Spleen (tissue), 11 donors: ENCODE results near the gene NEDD4L. TPM values are rescaled to one million over a fixed set of nuclear protein-coding genes. Genes with fewer than 3 reads are reported as not detected.

Experiments used
- DNase-seq: peaks from one replicate; pipeline ENCODE4 v3.0.0-alpha.2; 2020
- H3K27ac ChIP-seq, 8 donors: fragments of 200-600 bp; sonication (generic) in 7 of 8; 1 replicate in 4 of 8; 2 replicates in 4 of 8; pipeline versions ENCODE4 v1.5.0 to v1.8.0; 2016 to 2021; ENCODE audit warnings: inconsistent platforms in 4 of 8, mild to moderate bottlenecking in 4 of 8, moderate library complexity in 1 of 8
- H3K27me3 ChIP-seq, 7 donors: fragments of 200-600 bp; sonication (generic) in 6 of 7; replicated peaks in 1 of 7; 1 replicate in 4 of 7; 2 replicates in 3 of 7; pipeline versions ENCODE4 v1.5.0 to v1.8.0; 2016 to 2021; ENCODE audit warnings: inconsistent platforms in 3 of 7, mild to moderate bottlenecking in 1 of 7
- H3K36me3 ChIP-seq, 6 donors: fragments of 200-600 bp; sonication (generic) in 5 of 6; 1 replicate in 4 of 6; 2 replicates in 2 of 6; pipeline versions ENCODE4 v1.5.0 to v1.8.0; 2016 to 2021; ENCODE audit warnings: inconsistent platforms in 2 of 6
- H3K4me1 ChIP-seq, 6 donors: fragments of 200-600 bp; sonication (generic) in 5 of 6; 1 replicate in 3 of 6; 2 replicates in 3 of 6; pipeline versions ENCODE4 v1.5.0 to v1.8.0; 2016 to 2021; ENCODE audit warnings: inconsistent platforms in 3 of 6
- H3K4me3 ChIP-seq, 8 donors: fragments of 200-600 bp; sonication (generic) in 7 of 8; 1 replicate in 4 of 8; 2 replicates in 4 of 8; pipeline versions ENCODE4 v1.5.0 to v1.8.0; 2016 to 2021; ENCODE audit warnings: inconsistent platforms in 4 of 8, mild to moderate bottlenecking in 4 of 8, moderate library complexity in 2 of 8
- H3K9me3 ChIP-seq, 8 donors: fragments of 200-600 bp; sonication (generic) in 7 of 8; 1 replicate in 4 of 8; 2 replicates in 4 of 8; pipeline versions ENCODE4 v1.5.0 to v1.8.0; 2016 to 2021; ENCODE audit warnings: inconsistent platforms in 4 of 8
- POLR2A ChIP-seq, 3 donors: fragments of 450-650 bp; IDR thresholded peaks; one replicate each; pipeline ENCODE4 v1.5.1; 2017; ENCODE audit warnings: antibody characterized with exemption in 3 of 3, mild to moderate bottlenecking in 1 of 3
- POLR2AphosphoS5 ChIP-seq, 3 donors: sonication (generic); formaldehyde crosslinking; IDR thresholded peaks; one replicate each; pipeline ENCODE4 v1.5.1; 2017; ENCODE audit warnings: antibody characterized with exemption in 3 of 3
- WGBS, 5 donors: extraction: QIAGEN DNeasy Blood & Tissue Kit in 3 of 5; methylation state at CpG; one replicate each; pipeline versions ENCODE4 v1.1.5 to v1.1.7; 2013 to 2018; 5-methylcytosine and 5-hydroxymethylcytosine counted together
- intact Hi-C: fragments of 100-400 bp; cut with DNase I; formaldehyde crosslinking; loops from one replicate; pipeline ENCODE4 v1.15.0; 2023; ENCODE audit warnings: low total_unique reads
- polyA plus RNA-seq, 3 donors: library from polyadenylated mRNA; stranded (reverse); fragments of 200-250 nt; gene quantifications; one replicate each; pipeline ENCODE4 v1.2.1, GENCODE V29; 2013
- total RNA-seq, 7 donors: library from RNA; depleted of rRNA in 3 of 7; stranded (reverse); fragments of >200 nt in 3 of 7; fragmentation: NEBNext Ultra II Directional in 4 of 7; extraction: Animal tissue kit (Norgen Biotek cat#: 25700) in 4 of 7; gene quantifications; one replicate each; pipeline versions ENCODE4 v1.1.0 to v1.2.1, GENCODE V29; 2016 to 2021
- TF ChIP-seq, protein P1 (sequence below), 11 experiments: fragments of 200-600 bp in 7 of 11; fragments of 450-650 bp in 4 of 11; sonication (generic) in 4 of 11; IDR thresholded peaks in 8 of 11; conservative IDR thresholded peaks in 3 of 11; 1 replicate in 7 of 11; 2 replicates in 4 of 11; pipeline versions ENCODE4 v1.4.0 to v1.8.0; 2016 to 2021; ENCODE audit warnings: antibody characterized with exemption in 11 of 11, inconsistent platforms in 4 of 11, mild to moderate bottlenecking in 1 of 11
- donor health status: healthy with polysubstance abuse.
- donor health status: DM: no; HTN: no; CAD: no; lungs with moderate emphysema.
- donor health status: DM: no; HTN: no; CAD: no.
- donor health status: Bipolar disorder and iron deficiency.
- donor health status: healthy.
- donor health status: DM: no; HTN: no; CAD: no.
- donor health status: DM: yes; HTN: yes; CAD: no.

NEDD4L gene
- total and polyA plus RNA-seq, 10 donors, result 8.7 to 26.9 (median 18.3) TPM

DNA sequence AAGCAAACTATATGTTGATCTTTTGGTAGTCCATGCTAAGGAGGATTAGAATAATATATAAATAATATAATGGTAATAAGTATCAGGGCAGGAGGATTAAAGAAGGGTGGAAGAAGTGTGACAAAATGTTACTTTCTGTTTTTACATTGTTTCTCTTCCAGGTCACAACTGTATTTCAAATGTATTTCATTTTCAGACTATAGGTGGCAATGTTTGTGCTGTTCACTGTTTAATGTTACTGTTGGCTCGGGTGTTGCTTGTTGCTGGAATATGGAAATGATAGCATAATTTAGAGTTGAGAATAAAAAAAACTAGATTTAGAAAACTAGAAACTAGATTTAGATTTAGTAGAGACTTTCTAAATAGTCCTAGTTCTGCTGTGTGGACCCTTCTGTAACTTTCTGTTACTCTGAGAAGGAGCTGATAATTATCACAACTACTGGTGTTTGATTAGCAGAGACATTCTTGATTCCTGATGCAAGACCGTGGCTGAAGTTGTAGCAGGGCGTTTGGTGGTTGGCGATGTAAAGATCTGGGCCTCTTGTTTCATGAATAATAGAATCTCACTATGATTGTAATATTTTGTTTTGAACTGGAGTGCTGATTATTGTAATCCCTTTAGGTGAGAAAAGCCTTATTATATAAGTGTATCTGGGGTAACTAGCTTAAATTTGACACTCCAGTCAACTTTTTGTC, 7.9 kb downstream of the NEDD4L start:
- no peaks in the 10 kb centered on the region for H3K27me3 ChIP-seq
- no peak overlapping the region for H3K27ac ChIP-seq
- H3K36me3 ChIP-seq, result no peaks in the 10 kb centered on the region
- no peak overlapping the region for H3K4me3 ChIP-seq
- DNase-seq, result no peak
- intact Hi-C loops, result no loop called here
- TF ChIP-seq, protein P1, sequence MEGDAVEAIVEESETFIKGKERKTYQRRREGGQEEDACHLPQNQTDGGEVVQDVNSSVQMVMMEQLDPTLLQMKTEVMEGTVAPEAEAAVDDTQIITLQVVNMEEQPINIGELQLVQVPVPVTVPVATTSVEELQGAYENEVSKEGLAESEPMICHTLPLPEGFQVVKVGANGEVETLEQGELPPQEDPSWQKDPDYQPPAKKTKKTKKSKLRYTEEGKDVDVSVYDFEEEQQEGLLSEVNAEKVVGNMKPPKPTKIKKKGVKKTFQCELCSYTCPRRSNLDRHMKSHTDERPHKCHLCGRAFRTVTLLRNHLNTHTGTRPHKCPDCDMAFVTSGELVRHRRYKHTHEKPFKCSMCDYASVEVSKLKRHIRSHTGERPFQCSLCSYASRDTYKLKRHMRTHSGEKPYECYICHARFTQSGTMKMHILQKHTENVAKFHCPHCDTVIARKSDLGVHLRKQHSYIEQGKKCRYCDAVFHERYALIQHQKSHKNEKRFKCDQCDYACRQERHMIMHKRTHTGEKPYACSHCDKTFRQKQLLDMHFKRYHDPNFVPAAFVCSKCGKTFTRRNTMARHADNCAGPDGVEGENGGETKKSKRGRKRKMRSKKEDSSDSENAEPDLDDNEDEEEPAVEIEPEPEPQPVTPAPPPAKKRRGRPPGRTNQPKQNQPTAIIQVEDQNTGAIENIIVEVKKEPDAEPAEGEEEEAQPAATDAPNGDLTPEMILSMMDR (IDR thresholded peaks at IDR 0.05 in 8 of 11, conservative IDR thresholded peaks at IDR 0.05 in 3 of 11), result peak in 4 of 11 experiments; percentile 15 to 32 (median 24)
- TF ChIP-seq POLR2A (IDR thresholded peaks at IDR 0.05), result no peak
- no peak for TF ChIP-seq POLR2AphosphoS5 (IDR thresholded peaks at IDR 0.05)
- WGBS, 5 donors, result 44 to 66% (median 50%) methylated on average over 4 of the region's 4 CpGs
- H3K9me3 ChIP-seq, result no peaks in the 10 kb centered on the region
- H3K4me1 ChIP-seq, result peaks cover 0 to 8% (median 0%) of the 10 kb centered on the region in 6 donors

GRCh38 chr18:58052960-58053359, 8.9 kb downstream of the NEDD4L start:
- DNase-seq, result no peak
- intact Hi-C loops, result no loop called here
- no peak for TF ChIP-seq POLR2A (IDR thresholded peaks at IDR 0.05)
- TF ChIP-seq POLR2AphosphoS5 (IDR thresholded peaks at IDR 0.05), result no peak
- TF ChIP-seq, protein P1 (IDR thresholded peaks at IDR 0.05 in 8 of 11, conservative IDR thresholded peaks at IDR 0.05 in 3 of 11), result no peak
- Histone ChIP-seq H3K4me1 (peaks cover 0 to 8% (median 0%) of the 10 kb centered on the region in 6 donors), H3K27ac (no peak overlapping the region), H3K36me3 (no peaks in the 10 kb centered on the region), H3K9me3 (no peaks in the 10 kb centered on the region), H3K4me3 (no peak overlapping the region), H3K27me3 (no peaks in the 10 kb centered on the region)
- WGBS, 5 donors, result 60 to 94% (median 84%) methylated on average over 3 of the region's 3 CpGs

- DNase-seq, result no peak
- H3K27me3 ChIP-seq, result no peaks in the 10 kb centered on the region
- H3K4me3 ChIP-seq, result no peak overlapping the region
- no peaks in the 10 kb centered on the region for H3K36me3 ChIP-seq
- H3K9me3 ChIP-seq, result no peaks in the 10 kb centered on the region
- no peak for TF ChIP-seq POLR2AphosphoS5 (IDR thresholded peaks at IDR 0.05)
- TF ChIP-seq POLR2A (IDR thresholded peaks at IDR 0.05), result no peak
- TF ChIP-seq, protein P1 (IDR thresholded peaks at IDR 0.05 in 8 of 11, conservative IDR thresholded peaks at IDR 0.05 in 3 of 11), result no peak
- H3K4me1 ChIP-seq, result peaks cover 0 to 8% (median 0%) of the 10 kb centered on the region in 6 donors
- no peak overlapping the region for H3K27ac ChIP-seq
- WGBS, 5 donors, result 69 to 78% (median 75%) methylated on average over 8 of the region's 8 CpGs
- intact Hi-C loops, result no loop called here
Measured at GRCh38 chr18:58054041-58054781, 10.2 kb downstream of the NEDD4L start.
